Keratinocyte (primary cell): ENCODE data around the gene RSBN1. TPM values are rescaled to one million over a fixed set of nuclear protein-coding genes. Genes with fewer than 3 reads are reported as not detected.
A peak's percentile ranks its signal among the peaks of the same experiment; 100 is the strongest.

Source experiments
- DNase-seq: peaks from one replicate; pipeline ENCODE4 v3.0.0-alpha.2; 2011; ENCODE audit warnings: low read depth, missing footprints, low spot score
- FAIRE-seq: peaks from 2 replicates; lab custom pipeline; 2011; peaks lifted over from hg19 to GRCh38; lab: Jason Lieb, UNC
- H2AFZ ChIP-seq: 2 replicates; pipeline ENCODE4 v1.6.0; 2012; ENCODE audit warnings: low read length, control low read depth, inconsistent platforms; ENCODE audit not compliant: control insufficient read depth
- H3K27ac ChIP-seq: 2 replicates; pipeline ENCODE4 v1.5.1; 2011; ENCODE audit warnings: low read length; ENCODE audit not compliant: control insufficient read depth, insufficient read depth
- H3K27me3 ChIP-seq: 3 replicates; pipeline ENCODE4 v1.6.0; 2011; ENCODE audit warnings: low read length; ENCODE audit not compliant: control insufficient read depth, insufficient read depth; ENCODE audit errors: extremely low read depth
- H3K36me3 ChIP-seq, 2 experiments: 2 replicates in 1 of 2; 3 replicates in 1 of 2; pipeline ENCODE4 v1.5.1; 2011; ENCODE audit warnings: low read length in 2 of 2, mild to moderate bottlenecking in 1 of 2; ENCODE audit not compliant: control insufficient read depth in 2 of 2, insufficient read depth in 2 of 2; ENCODE audit errors: extremely low read depth in 1 of 2
- H3K4me1 ChIP-seq: 3 replicates; pipeline ENCODE4 v1.5.1; 2011; ENCODE audit warnings: low read length; ENCODE audit not compliant: control insufficient read depth, insufficient read depth; ENCODE audit errors: extremely low read depth
- H3K4me2 ChIP-seq: 3 replicates; pipeline ENCODE4 v1.6.0; 2011; ENCODE audit warnings: low read depth, low read length; ENCODE audit not compliant: control insufficient read depth, insufficient read depth; ENCODE audit errors: extremely low read depth
- H3K4me3 ChIP-seq, 3 experiments: fragments of 200-600 bp in 1 of 3; sonication (generic) in 1 of 3; 2 replicates in 2 of 3; 3 replicates in 1 of 3; pipeline ENCODE4 v1.5.1; 2011 to 2016; ENCODE audit warnings: low read length in 3 of 3, mild to moderate bottlenecking in 3 of 3, control low read depth in 2 of 3, inconsistent platforms in 1 of 3, low read depth in 1 of 3, mixed read lengths in 1 of 3, mixed run types in 1 of 3, moderate library complexity in 1 of 3; ENCODE audit not compliant: control insufficient read depth in 2 of 3, insufficient read depth in 2 of 3; ENCODE audit errors: extremely low read depth in 1 of 3
- H3K79me2 ChIP-seq: 2 replicates; pipeline ENCODE4 v1.6.0; 2012; ENCODE audit warnings: low read length; ENCODE audit not compliant: control insufficient read depth, insufficient read depth
- H3K9ac ChIP-seq: 3 replicates; pipeline ENCODE4 v1.6.0; 2011; ENCODE audit warnings: low read length; ENCODE audit not compliant: control insufficient read depth, insufficient read depth; ENCODE audit errors: extremely low read depth
- H3K9me1 ChIP-seq: 3 replicates; pipeline ENCODE4 v1.6.0; 2011; ENCODE audit warnings: low read length; ENCODE audit not compliant: control insufficient read depth, insufficient read depth; ENCODE audit errors: extremely low read depth
- H3K9me3 ChIP-seq: 2 replicates; pipeline ENCODE4 v1.5.1; 2012; ENCODE audit warnings: low read depth, low read length; ENCODE audit not compliant: control insufficient read depth
- H4K20me1 ChIP-seq: 3 replicates; pipeline ENCODE4 v1.6.0; 2011; ENCODE audit warnings: low read length; ENCODE audit not compliant: control insufficient read depth, insufficient read depth; ENCODE audit errors: extremely low read depth
- EZH2 ChIP-seq: IDR thresholded peaks from one replicate; pipeline ENCODE4 v1.6.1; 2012; ENCODE audit warnings: inconsistent platforms, mild to moderate bottlenecking, low read length, moderate library complexity
- dilution Hi-C: fragments of 300-500 bp; cut with MboI; formaldehyde crosslinking; loops from one replicate; pipeline ENCODE4 v1.7.0; 2020; ENCODE audit warnings: low sequenced_read_pairs; ENCODE audit not compliant: extremely low pct_ligation_motif_present
- polyA plus RNA-seq, 5 experiments: library from polyadenylated mRNA; depleted of rRNA in 3 of 5; stranded (reverse) in 3 of 5; stranded (forward) in 1 of 5; unstranded in 1 of 5; fragments of >200 nt; gene quantifications; 1 replicate in 1 of 5; 2 replicates in 3 of 5; 3 replicates in 1 of 5; pipeline versions ENCODE4 v1.2.1 to v1.2.3, GENCODE V29; 2011 to 2012; ENCODE audit warnings: missing spikeins in 2 of 5, low read depth in 1 of 5, low replicate concordance in 1 of 5
- TF ChIP-seq, protein P1 (sequence below), 3 experiments: IDR thresholded peaks in 1 of 3; conservative IDR thresholded peaks in 1 of 3; optimal IDR thresholded peaks in 1 of 3; 2 replicates in 2 of 3; 3 replicates in 1 of 3; pipeline versions ENCODE3 to v1.5.1; 2011; ENCODE audit warnings: low read length in 3 of 3, mild to moderate bottlenecking in 3 of 3, moderate library complexity in 2 of 3, control low read depth in 1 of 3, inconsistent platforms in 1 of 3; ENCODE audit not compliant: insufficient read depth in 2 of 3; ENCODE audit errors: extremely low read depth in 1 of 3

Gene RSBN1
- polyA plus RNA-seq, 1 donor (not counting 4 experiments of a cell fraction or from before 2014, with no cell fraction given) = 10.4 TPM

- Histone ChIP-seq H3K27ac (no peak overlapping the region), H3K9ac (no peak overlapping the region), H4K20me1 (no peaks in the 10 kb centered on the region), H3K4me2 (no peak overlapping the region), H3K4me1 (peaks cover 3% of the 10 kb centered on the region), H3K27me3 (no peaks in the 10 kb centered on the region), H3K79me2 (no peaks in the 10 kb centered on the region), H3K36me3 (no peaks in the 10 kb centered on the region), H2AFZ (no peak overlapping the region), H3K9me3 (no peaks in the 10 kb centered on the region), H3K9me1 (no peaks in the 10 kb centered on the region), H3K4me3 (no peak overlapping the region)
- DNase-seq (no peak), FAIRE-seq (no peak)
- TF ChIP-seq, protein P1, sequence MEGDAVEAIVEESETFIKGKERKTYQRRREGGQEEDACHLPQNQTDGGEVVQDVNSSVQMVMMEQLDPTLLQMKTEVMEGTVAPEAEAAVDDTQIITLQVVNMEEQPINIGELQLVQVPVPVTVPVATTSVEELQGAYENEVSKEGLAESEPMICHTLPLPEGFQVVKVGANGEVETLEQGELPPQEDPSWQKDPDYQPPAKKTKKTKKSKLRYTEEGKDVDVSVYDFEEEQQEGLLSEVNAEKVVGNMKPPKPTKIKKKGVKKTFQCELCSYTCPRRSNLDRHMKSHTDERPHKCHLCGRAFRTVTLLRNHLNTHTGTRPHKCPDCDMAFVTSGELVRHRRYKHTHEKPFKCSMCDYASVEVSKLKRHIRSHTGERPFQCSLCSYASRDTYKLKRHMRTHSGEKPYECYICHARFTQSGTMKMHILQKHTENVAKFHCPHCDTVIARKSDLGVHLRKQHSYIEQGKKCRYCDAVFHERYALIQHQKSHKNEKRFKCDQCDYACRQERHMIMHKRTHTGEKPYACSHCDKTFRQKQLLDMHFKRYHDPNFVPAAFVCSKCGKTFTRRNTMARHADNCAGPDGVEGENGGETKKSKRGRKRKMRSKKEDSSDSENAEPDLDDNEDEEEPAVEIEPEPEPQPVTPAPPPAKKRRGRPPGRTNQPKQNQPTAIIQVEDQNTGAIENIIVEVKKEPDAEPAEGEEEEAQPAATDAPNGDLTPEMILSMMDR (optimal IDR thresholded peaks at IDR 0.05 in 1 of 3, IDR thresholded peaks at IDR 0.05 in 1 of 3, conservative IDR thresholded peaks at IDR 0.05 in 1 of 3; ENCODE audit: extremely low read depth in 1 of 3, insufficient read depth in 2 of 3, low read length in 3 of 3) = peak in 1 of 3 experiments; percentile 9
- TF ChIP-seq EZH2 = no peak
- dilution Hi-C loops = no loop called here
Measured at GRCh38 chr1:113835686-113836290, 23.5 kb upstream of the RSBN1 start.

GRCh38 chr1:113834716-113835115, 22.4 kb upstream of the RSBN1 start:
- Histone ChIP-seq H3K4me1 (peaks cover 3% of the 10 kb centered on the region), H3K9me1 (no peaks in the 10 kb centered on the region), H3K27ac (no peak overlapping the region), H3K9me3 (no peaks in the 10 kb centered on the region), H4K20me1 (no peaks in the 10 kb centered on the region), H3K79me2 (no peaks in the 10 kb centered on the region), H3K4me2 (no peak overlapping the region), H3K36me3 (no peaks in the 10 kb centered on the region), H3K4me3 (no peak overlapping the region), H3K9ac (no peak overlapping the region), H2AFZ (no peak overlapping the region), H3K27me3 (no peaks in the 10 kb centered on the region)
- FAIRE-seq (no peak), DNase-seq (no peak)
- dilution Hi-C loops = no loop called here
- TF ChIP-seq, protein P1 (optimal IDR thresholded peaks at IDR 0.05 in 1 of 3, IDR thresholded peaks at IDR 0.05 in 1 of 3, conservative IDR thresholded peaks at IDR 0.05 in 1 of 3; ENCODE audit: extremely low read depth in 1 of 3, insufficient read depth in 2 of 3, low read length in 3 of 3) = no peak
- TF ChIP-seq EZH2 = no peak
